Psoas muscle (tissue), 8 donors: ENCODE data around the gene CATSPERZ. TPM values are rescaled to one million over a fixed set of nuclear protein-coding genes. Genes with fewer than 3 reads are reported as not detected.

ENCODE experiments used
- ATAC-seq, 4 donors: fragments of 200-7000 bp; cut with Tn5 transposase; one replicate each; pipeline ENCODE4 v1.9.1; 2020; ENCODE audit warnings: moderate library complexity in 3 of 4, mild to moderate bottlenecking in 2 of 4
- DNase-seq, 2 donors: peaks; one replicate each; pipeline ENCODE4 v3.0.0-alpha.2; 2020
- H3K27ac ChIP-seq: fragments of 200-600 bp; one replicate; pipeline ENCODE4 v1.8.0; 2022
- H3K27me3 ChIP-seq, 3 donors: fragments of 200-600 bp in 1 of 3; one replicate each; pipeline versions ENCODE4 v1.6.1 to v1.8.0; 2013 to 2022; ENCODE audit warnings: low read length in 2 of 3, mild to moderate bottlenecking in 2 of 3, moderate library complexity in 1 of 3; ENCODE audit not compliant: insufficient read depth in 3 of 3
- H3K36me3 ChIP-seq, 2 donors: fragments of 200-600 bp in 1 of 2; one replicate each; pipeline versions ENCODE4 v1.6.1 to v1.8.0; 2013 to 2022; ENCODE audit warnings: low read depth in 1 of 2, mild to moderate bottlenecking in 1 of 2, moderate library complexity in 1 of 2; ENCODE audit not compliant: insufficient read depth in 1 of 2
- H3K4me1 ChIP-seq: fragments of 200-600 bp; one replicate; pipeline ENCODE4 v1.8.0; 2022
- H3K4me3 ChIP-seq: fragments of 200-600 bp; one replicate; pipeline ENCODE4 v1.8.0; 2022; ENCODE audit warnings: mild to moderate bottlenecking
- H3K9me3 ChIP-seq: fragments of 200-600 bp; one replicate; pipeline ENCODE4 v1.8.0; 2022
- CTCF ChIP-seq: fragments of 200-600 bp; IDR thresholded peaks from one replicate; pipeline ENCODE4 v1.8.0; 2022; ENCODE audit warnings: antibody characterized with exemption
- WGBS, 3 donors: extraction: QIAGEN DNeasy Blood & Tissue Kit; methylation state at CpG; one replicate each; pipeline versions ENCODE4 v1.1.6 to v1.1.7; 2013; 5-methylcytosine and 5-hydroxymethylcytosine counted together
- intact Hi-C, 2 donors: fragments of 100-400 bp; cut with DNase I; formaldehyde crosslinking; loops; one replicate each; pipeline versions ENCODE4 v1.11.0 to v1.14.2; 2022
- long read RNA-seq, 2 donors: library from polyadenylated mRNA; unstranded; transcript quantifications; one replicate each; pipeline ENCODE4 v2.0.0, GENCODE V29; 2021
- polyA plus RNA-seq, 3 donors: library from polyadenylated mRNA; stranded (reverse); fragments of 200-250 nt; gene quantifications; one replicate each; pipeline ENCODE4 v1.2.3, GENCODE V29; 2013
- total RNA-seq, 4 donors: library from RNA; stranded (reverse); fragmentation: NEBNext Ultra II Directional in 2 of 4; extraction: Animal tissue kit (Norgen Biotek cat#: 25700) in 2 of 4; gene quantifications; one replicate each; pipeline versions ENCODE4 v1.2.1 to v1.2.4, GENCODE V29; 2021 to 2023
- donor health status: healthy with polysubstance abuse.
- donor health status: DM: no; HTN: no; CAD: no; lungs with moderate emphysema.
- donor health status: Bipolar disorder and iron deficiency.
- donor health status: healthy.
- donor health status: DM: yes; HTN: yes; CAD: no.
- donor health status: DM: no; HTN: no; CAD: no.
- donor health status: DM: no; HTN: no; CAD: no.
- donor health status: DM: yes; HTN: yes; CAD: no.

CATSPERZ gene
- total RNA-seq (not detected), polyA plus RNA-seq (under 1 TPM in 1 of 3 donors, not detected in 2; 0.05 TPM)
- long read RNA-seq, donor 1 = 0 reads
- long read RNA-seq, donor 2 = 0 reads

GRCh38 chr11:64299847-64300648 lies at the start of gene CATSPERZ:
Gene CATSPERZ (plus strand): TSS chr11:64300358. CDS start chr11:64300411, 53 bp downstream.
- H3K27ac ChIP-seq = no peak within 1 kb of the TSS

GRCh38 chr11:64250415-64251015 lies 49.6 kb upstream of the CATSPERZ start:
- peaks cover 36% of the 10 kb centered on the region for H3K4me1 ChIP-seq
- intact Hi-C loops = loop anchor here (2.0 to 5.0 kb wide), 2 partner anchors 18 to 52 kb away; partner anchors contain the start of gene CATSPERZ (in 1 of the 2)

More at GRCh38 chr11:64299847-64300648, at the start of gene CATSPERZ:
- Histone ChIP-seq H3K9me3 (no peaks in the 10 kb centered on the region), H3K27me3 (peaks cover 0 to 66% (median 25%) of the 10 kb centered on the region in 3 donors), H3K4me3 (peak within 1 kb of the TSS; percentile 67), H3K36me3 (no peaks in the 10 kb centered on the region), H3K4me1 (peaks cover 29% of the 10 kb centered on the region)
- ATAC-seq = peak in 1 of 4 donors; percentile 1
- no peak for TF ChIP-seq CTCF
- intact Hi-C loops = loop anchor here (2.0 to 5.0 kb wide), 3 partner anchors 48 to 95 kb away; partner anchors contain the start of genes FERMT3 (in 1 of the 2) and PLCB3 (in 1 of the 2)
- WGBS, 3 donors = 11 to 17% (median 16%) methylated on average over 49 to 54 of the region's 54 CpGs
- DNase-seq = no peak

GRCh38 chr11:64251016-64251752 lies 49.0 kb upstream of the CATSPERZ start, which contains the start of gene PLCB3:
Gene PLCB3 (plus strand): TSS chr11:64251530. CDS start chr11:64251650, 120 bp downstream.
- H3K27me3 ChIP-seq = no peaks in the 10 kb centered on the region
- peaks cover 0 to 18% of the 10 kb centered on the region in 2 donors for H3K36me3 ChIP-seq
- peak; percentile 83 for TF ChIP-seq CTCF
- WGBS, 3 donors = 0 to 1% (median 0%) methylated on average over 27 to 75 of the region's 75 CpGs
- DNase-seq (peak; percentile 55 to 82), ATAC-seq (peak; percentile 58 to 67 (median 64))
- peak within 1 kb of the TSS; percentile 75 for H3K27ac ChIP-seq
- H3K9me3 ChIP-seq = no peaks in the 10 kb centered on the region
- peaks cover 36% of the 10 kb centered on the region for H3K4me1 ChIP-seq
- intact Hi-C loops = loop anchor here (2.0 to 5.0 kb wide), 2 partner anchors 18 to 51 kb away; partner anchors contain the start of gene CATSPERZ (in 1 of the 2)
- H3K4me3 ChIP-seq = peak within 1 kb of the TSS; percentile 89

More at GRCh38 chr11:64250415-64251015, 49.6 kb upstream of the CATSPERZ start:
- no peaks in the 10 kb centered on the region for H3K27me3 ChIP-seq
- WGBS, 3 donors = 23 to 32% (median 24%) methylated on average over 12 to 13 of the region's 13 CpGs
- no peaks in the 10 kb centered on the region for H3K9me3 ChIP-seq
- H3K27ac ChIP-seq = no peak overlapping the region
- H3K4me3 ChIP-seq = peak overlapping the region; percentile 89
- peaks cover 0 to 11% of the 10 kb centered on the region in 2 donors for H3K36me3 ChIP-seq
- no peak for TF ChIP-seq CTCF
- ATAC-seq = peak in 1 of 4 donors; percentile 1
- no peak for DNase-seq

GRCh38 chr11:64251753-64252002 lies 48.5 kb upstream of the CATSPERZ start:
- Histone ChIP-seq H3K27ac (peak overlapping the region; percentile 75), H3K36me3 (peaks cover 0 to 23% of the 10 kb centered on the region in 2 donors), H3K4me1 (peaks cover 36% of the 10 kb centered on the region), H3K27me3 (no peaks in the 10 kb centered on the region), H3K9me3 (no peaks in the 10 kb centered on the region), H3K4me3 (peak overlapping the region; percentile 89)
- DNase-seq = no peak
- TF ChIP-seq CTCF = no peak
- intact Hi-C loops = loop anchor here (2.0 to 5.0 kb wide), 2 partner anchors 17 to 51 kb away; partner anchors contain the start of gene CATSPERZ (in 1 of the 2)
- WGBS, 3 donors = 0 to 1% (median 0%) methylated on average over 10 to 18 of the region's 18 CpGs
- no peak for ATAC-seq
